GM12878 (cell line): Measurements from ENCODE around the gene SDK2.

Experiments used
- BACH1 ChIP-seq: fragments of 450-650 bp; IDR thresholded peaks from 2 replicates; pipeline ENCODE4 v1.6.1; 2017; ENCODE audit warnings: mild to moderate bottlenecking, borderline replicate concordance
- BCL11A ChIP-seq: IDR thresholded peaks from 2 replicates; pipeline ENCODE4 v1.6.1; 2011; ENCODE audit warnings: low read depth, low read length
- CTCF ChIP-seq, 3 experiments: IDR thresholded peaks in 2 of 3; conservative IDR thresholded peaks in 1 of 3; 2 replicates each; pipeline ENCODE4 v1.5.1; 2011; ENCODE audit warnings: low read depth in 3 of 3, low read length in 3 of 3, mild to moderate bottlenecking in 3 of 3, control low read depth in 2 of 3, moderate library complexity in 2 of 3, inconsistent platforms in 1 of 3, mixed read lengths in 1 of 3; ENCODE audit not compliant: control insufficient read depth in 2 of 3, insufficient read depth in 1 of 3; ENCODE audit errors: extremely low read depth in 1 of 3
- EP300 ChIP-seq, 2 experiments: fragments of 150-350 bp in 1 of 2; IDR thresholded peaks; 2 replicates each; pipeline ENCODE4 v1.6.1; 2011 to 2012; ENCODE audit warnings: low read depth in 2 of 2, low read length in 2 of 2, borderline replicate concordance in 1 of 2, improper control_type of control experiment in 1 of 2, inconsistent platforms in 1 of 2; ENCODE audit not compliant: control insufficient read depth in 1 of 2
- EZH2 ChIP-seq: IDR thresholded peaks from 2 replicates; pipeline ENCODE4 v1.6.1; 2012; ENCODE audit warnings: low read depth, mild to moderate bottlenecking, control low read depth, inconsistent platforms, low read length, borderline replicate concordance; ENCODE audit not compliant: control insufficient read depth
- MEF2A ChIP-seq: IDR thresholded peaks from 2 replicates; pipeline ENCODE4 v1.6.1; 2011; ENCODE audit warnings: low read depth, mild to moderate bottlenecking, low read length, moderate library complexity; ENCODE audit not compliant: insufficient read depth
- POLR2A ChIP-seq: IDR thresholded peaks from 2 replicates; pipeline ENCODE4 v1.6.1; 2011; ENCODE audit warnings: low read depth, mild to moderate bottlenecking, low read length
- POLR2AphosphoS2 ChIP-seq: IDR thresholded peaks from 2 replicates; pipeline ENCODE4 v1.6.1; 2011; ENCODE audit warnings: low read depth, mild to moderate bottlenecking, low read length, improper control_type of control experiment, moderate library complexity

- TF ChIP-seq MEF2A (no peak), CTCF (IDR thresholded peaks at IDR 0.05 in 2 of 3, conservative IDR thresholded peaks at IDR 0.05 in 1 of 3; ENCODE audit: control insufficient read depth in 2 of 3, extremely low read depth in 1 of 3, insufficient read depth in 1 of 3, low read depth in 3 of 3, low read length in 3 of 3) (no peak), BCL11A (no peak), POLR2A (no peak), POLR2AphosphoS2 (no peak), EP300 (IDR thresholded peaks at IDR 0.05; ENCODE audit: borderline replicate concordance in 1 of 2, control insufficient read depth in 1 of 2, low read depth in 2 of 2, low read length in 2 of 2) (no peak), EZH2 (no peak), BACH1 (no peak)
Observed at GRCh38 chr17:73506470-73507435, 137.5 kb downstream of the SDK2 start.
